ENCODE measurements around the gene AMN.

The AMN gene

GRCh38 chr14:102906616-102907302 is 15.7 kb upstream of the AMN start:
- H3K4me3 ChIP-seq (ENCODE audit: low read depth, low read length) = no peak overlapping the region
- 0 out of 2 replicates have a peak, but pooled peaks cover 10% of the 10 kb centered on the region for H3K9me3 ChIP-seq (ENCODE audit: control insufficient read depth, insufficient read depth, low read length)
- no peaks in the 10 kb centered on the region for H3K27me3 ChIP-seq (ENCODE audit: control insufficient read depth, insufficient read depth, low read length)
- H3K9ac ChIP-seq (ENCODE audit: low read depth, low read length) = no peak overlapping the region
- no peaks in the 10 kb centered on the region for H3K4me1 ChIP-seq (ENCODE audit: control insufficient read depth, insufficient read depth, low read length)
- H3K36me3 ChIP-seq (ENCODE audit: control insufficient read depth, insufficient read depth, low read length) = peaks cover 18% of the 10 kb centered on the region
- no peak overlapping the region for H3K27ac ChIP-seq (ENCODE audit: low read depth, low read length)

- Histone ChIP-seq H3K9ac (ENCODE audit: low read depth, low read length) (no peak overlapping the region), H3K4me1 (ENCODE audit: control insufficient read depth, insufficient read depth, low read length) (no peaks in the 10 kb centered on the region), H3K4me3 (ENCODE audit: low read depth, low read length) (no peak overlapping the region), H3K9me3 (ENCODE audit: control insufficient read depth, insufficient read depth, low read length) (0 out of 2 replicates have a peak, but pooled peaks cover 10% of the 10 kb centered on the region), H3K36me3 (ENCODE audit: control insufficient read depth, insufficient read depth, low read length) (peaks cover 18% of the 10 kb centered on the region), H3K27ac (ENCODE audit: low read depth, low read length) (no peak overlapping the region), H3K27me3 (ENCODE audit: control insufficient read depth, insufficient read depth, low read length) (no peaks in the 10 kb centered on the region)
These were observed 15.1 kb upstream of the AMN start for GRCh38 chr14:102907303-102907844.

- H3K27me3 ChIP-seq (ENCODE audit: control insufficient read depth, insufficient read depth, low read length) = no peaks in the 10 kb centered on the region
- H3K27ac ChIP-seq (ENCODE audit: low read depth, low read length) = no peak overlapping the region
- H3K4me1 ChIP-seq (ENCODE audit: control insufficient read depth, insufficient read depth, low read length) = no peaks in the 10 kb centered on the region
- peaks cover 18% of the 10 kb centered on the region for H3K36me3 ChIP-seq (ENCODE audit: control insufficient read depth, insufficient read depth, low read length)
- no peak overlapping the region for H3K4me3 ChIP-seq (ENCODE audit: low read depth, low read length)
- 0 out of 2 replicates have a peak, but pooled peaks cover 10% of the 10 kb centered on the region for H3K9me3 ChIP-seq (ENCODE audit: control insufficient read depth, insufficient read depth, low read length)
- no peak overlapping the region for H3K9ac ChIP-seq (ENCODE audit: low read depth, low read length)
These were observed 14.3 kb upstream of the AMN start for GRCh38 chr14:102907980-102908730.

- Histone ChIP-seq H3K4me3 (ENCODE audit: low read depth, low read length) (no peak overlapping the region), H3K27ac (ENCODE audit: low read depth, low read length) (no peak overlapping the region), H3K4me1 (ENCODE audit: control insufficient read depth, insufficient read depth, low read length) (no peaks in the 10 kb centered on the region), H3K9me3 (ENCODE audit: control insufficient read depth, insufficient read depth, low read length) (0 out of 2 replicates have a peak, but pooled peaks cover 10% of the 10 kb centered on the region), H3K27me3 (ENCODE audit: control insufficient read depth, insufficient read depth, low read length) (no peaks in the 10 kb centered on the region), H3K36me3 (ENCODE audit: control insufficient read depth, insufficient read depth, low read length) (peaks cover 18% of the 10 kb centered on the region), H3K9ac (ENCODE audit: low read depth, low read length) (no peak overlapping the region)
These were observed 13.6 kb upstream of the AMN start for GRCh38 chr14:102908766-102909455.

GRCh38 chr14:102909462-102909861 is 13.0 kb upstream of the AMN start:
- no peak overlapping the region for H3K27ac ChIP-seq (ENCODE audit: low read depth, low read length)
- peaks cover 18% of the 10 kb centered on the region for H3K36me3 ChIP-seq (ENCODE audit: control insufficient read depth, insufficient read depth, low read length)
- H3K9ac ChIP-seq (ENCODE audit: low read depth, low read length) = no peak overlapping the region

GRCh38 chr14:102909911-102910310 is 12.6 kb upstream of the AMN start:
- H3K4me1 ChIP-seq (ENCODE audit: control insufficient read depth, insufficient read depth, low read length) = no peaks in the 10 kb centered on the region
- no peaks in the 10 kb centered on the region for H3K27me3 ChIP-seq (ENCODE audit: control insufficient read depth, insufficient read depth, low read length)
- 0 out of 2 replicates have a peak, but pooled peaks cover 10% of the 10 kb centered on the region for H3K9me3 ChIP-seq (ENCODE audit: control insufficient read depth, insufficient read depth, low read length)
- H3K27ac ChIP-seq (ENCODE audit: low read depth, low read length) = no peak overlapping the region
- peaks cover 18% of the 10 kb centered on the region for H3K36me3 ChIP-seq (ENCODE audit: control insufficient read depth, insufficient read depth, low read length)
- H3K4me3 ChIP-seq (ENCODE audit: low read depth, low read length) = no peak overlapping the region
- H3K9ac ChIP-seq (ENCODE audit: low read depth, low read length) = no peak overlapping the region

More at GRCh38 chr14:102909462-102909861, 13.0 kb upstream of the AMN start:
- H3K9me3 ChIP-seq (ENCODE audit: control insufficient read depth, insufficient read depth, low read length) = 0 out of 2 replicates have a peak, but pooled peaks cover 10% of the 10 kb centered on the region
- no peak overlapping the region for H3K4me3 ChIP-seq (ENCODE audit: low read depth, low read length)
- no peaks in the 10 kb centered on the region for H3K4me1 ChIP-seq (ENCODE audit: control insufficient read depth, insufficient read depth, low read length)
- H3K27me3 ChIP-seq (ENCODE audit: control insufficient read depth, insufficient read depth, low read length) = no peaks in the 10 kb centered on the region

GRCh38 chr14:102910442-102910841 is 12.0 kb upstream of the AMN start:
- H3K4me3 ChIP-seq (ENCODE audit: low read depth, low read length) = no peak overlapping the region
- H3K36me3 ChIP-seq (ENCODE audit: control insufficient read depth, insufficient read depth, low read length) = peaks cover 12% of the 10 kb centered on the region
- no peak overlapping the region for H3K27ac ChIP-seq (ENCODE audit: low read depth, low read length)
- H3K9ac ChIP-seq (ENCODE audit: low read depth, low read length) = no peak overlapping the region
- no peaks in the 10 kb centered on the region for H3K27me3 ChIP-seq (ENCODE audit: control insufficient read depth, insufficient read depth, low read length)
- no peaks in the 10 kb centered on the region for H3K4me1 ChIP-seq (ENCODE audit: control insufficient read depth, insufficient read depth, low read length)
- H3K9me3 ChIP-seq (ENCODE audit: control insufficient read depth, insufficient read depth, low read length) = 0 out of 2 replicates have a peak, but pooled peaks cover 10% of the 10 kb centered on the region

GRCh38 chr14:102911541-102911951 is 10.9 kb upstream of the AMN start:
- Histone ChIP-seq H3K27ac (ENCODE audit: low read depth, low read length) (no peak overlapping the region), H3K27me3 (ENCODE audit: control insufficient read depth, insufficient read depth, low read length) (no peaks in the 10 kb centered on the region), H3K4me3 (ENCODE audit: low read depth, low read length) (no peak overlapping the region), H3K9ac (ENCODE audit: low read depth, low read length) (no peak overlapping the region), H3K4me1 (ENCODE audit: control insufficient read depth, insufficient read depth, low read length) (no peaks in the 10 kb centered on the region), H3K9me3 (ENCODE audit: control insufficient read depth, insufficient read depth, low read length) (0 out of 2 replicates have a peak, but pooled peaks cover 8% of the 10 kb centered on the region), H3K36me3 (ENCODE audit: control insufficient read depth, insufficient read depth, low read length) (0 out of 2 replicates have a peak, but pooled peaks cover 3% of the 10 kb centered on the region)

GRCh38 chr14:102911991-102912761 is 10.3 kb upstream of the AMN start:
- no peaks in the 10 kb centered on the region for H3K27me3 ChIP-seq (ENCODE audit: control insufficient read depth, insufficient read depth, low read length)
- H3K4me3 ChIP-seq (ENCODE audit: low read depth, low read length) = no peak overlapping the region
- no peaks in the 10 kb centered on the region for H3K4me1 ChIP-seq (ENCODE audit: control insufficient read depth, insufficient read depth, low read length)
- no peak overlapping the region for H3K9ac ChIP-seq (ENCODE audit: low read depth, low read length)
- H3K36me3 ChIP-seq (ENCODE audit: control insufficient read depth, insufficient read depth, low read length) = no peaks in the 10 kb centered on the region
- H3K9me3 ChIP-seq (ENCODE audit: control insufficient read depth, insufficient read depth, low read length) = 0 out of 2 replicates have a peak, but pooled peaks cover 2% of the 10 kb centered on the region
- no peak overlapping the region for H3K27ac ChIP-seq (ENCODE audit: low read depth, low read length)
